ENCODE data around the gene COL19A1.

COL19A1 gene

GRCh38 chr6:70215460-70216108 is 349.2 kb downstream of the COL19A1 start:
- no peak overlapping the region for H3K27ac ChIP-seq

DNA sequence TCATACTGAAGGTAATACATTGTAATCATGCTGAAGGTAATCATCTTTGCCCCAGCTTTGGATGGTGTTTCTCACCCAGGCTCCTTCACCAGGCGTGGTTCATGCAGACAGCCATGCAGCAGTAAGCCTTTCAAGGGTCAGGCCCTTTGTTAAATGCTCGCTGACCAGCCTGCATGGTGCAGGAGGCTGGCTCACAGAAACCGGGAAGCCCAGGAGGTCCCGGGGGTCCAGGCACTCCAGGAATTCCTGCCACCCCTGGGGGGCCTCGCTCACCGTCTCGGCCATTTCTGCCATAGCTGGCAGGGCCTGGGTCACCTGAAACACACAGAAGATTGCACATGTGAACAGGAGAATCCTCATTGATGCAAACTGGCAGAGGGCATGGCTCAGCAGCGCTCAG is 350.4 kb downstream of the COL19A1 start:
- TF ChIP-seq CTCF (IDR thresholded peaks at IDR 0.05) = no peak
- no peak for TF ChIP-seq ZFX (IDR thresholded peaks at IDR 0.05; ENCODE audit: borderline replicate concordance)
- no peak overlapping the region for H3K27ac ChIP-seq

More at GRCh38 chr6:70215460-70216108, 349.2 kb downstream of the COL19A1 start:
- TF ChIP-seq ZFX (IDR thresholded peaks at IDR 0.05; ENCODE audit: borderline replicate concordance) = no peak
- TF ChIP-seq CTCF (IDR thresholded peaks at IDR 0.05) = no peak

DNA sequence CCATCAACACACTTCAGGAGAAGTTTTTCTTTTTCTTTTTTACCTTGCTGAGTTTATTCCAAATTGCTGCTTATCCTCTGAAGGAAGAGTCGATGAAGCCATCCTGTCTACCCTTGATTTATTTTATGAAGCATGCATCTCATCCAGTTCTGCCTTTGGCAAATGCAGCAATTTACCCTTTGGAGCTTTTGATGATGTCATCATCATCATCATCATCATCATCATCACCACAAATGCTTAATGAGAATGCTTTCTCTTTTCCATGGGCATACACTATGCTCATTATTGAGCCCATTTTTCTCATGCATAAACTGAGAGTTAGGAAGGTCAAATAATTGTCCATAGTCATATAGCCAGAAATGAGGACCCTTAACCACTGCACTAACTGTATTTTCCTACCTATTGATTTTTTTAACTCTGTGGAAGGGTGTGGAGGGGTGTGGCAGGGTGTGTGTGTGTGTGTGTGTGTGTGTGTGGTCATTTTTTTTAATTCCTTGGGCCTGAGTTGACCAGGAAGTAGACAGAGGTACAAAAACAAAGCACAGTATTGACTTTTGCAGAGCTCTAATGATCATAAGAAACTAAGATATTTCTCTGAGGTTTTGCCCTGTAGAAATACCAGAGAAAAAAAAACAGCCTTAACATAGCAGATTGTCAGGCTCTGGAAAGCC is 353.7 kb downstream of the COL19A1 start:
- H3K27ac ChIP-seq = no peak overlapping the region
- TF ChIP-seq CTCF (IDR thresholded peaks at IDR 0.05) (no peak), ZFX (IDR thresholded peaks at IDR 0.05; ENCODE audit: borderline replicate concordance) (no peak)

DNA sequence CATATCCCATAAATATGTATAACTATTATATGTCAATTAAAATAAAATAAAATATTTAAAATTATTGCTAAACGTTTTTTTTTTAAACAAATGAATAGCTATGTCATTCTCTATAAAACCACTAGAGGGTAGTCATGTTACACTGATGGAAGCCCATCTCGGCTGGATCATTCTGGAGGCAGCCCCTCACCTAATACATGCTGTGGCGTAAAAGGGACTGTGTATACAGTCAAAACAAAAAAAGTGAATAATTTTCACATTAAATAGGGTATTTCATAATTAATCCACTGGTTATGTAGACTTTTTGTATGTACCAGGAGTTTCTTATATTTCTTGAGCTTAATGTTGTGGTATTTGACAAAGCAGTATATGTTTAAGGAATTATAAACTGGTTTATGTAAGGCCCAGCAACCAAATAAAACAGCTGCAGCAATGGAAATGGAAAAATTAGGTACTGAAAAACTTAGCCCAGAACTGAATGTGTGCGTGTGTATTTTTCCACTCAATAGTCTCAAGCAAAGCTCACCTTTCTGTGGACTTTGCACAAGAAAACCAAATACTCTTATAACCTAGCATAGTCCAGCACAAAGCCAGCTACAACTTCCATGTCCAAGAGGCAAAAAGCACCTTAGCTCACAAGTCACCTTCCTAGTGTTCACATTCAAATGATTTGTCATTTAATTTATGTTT is 354.8 kb downstream of the COL19A1 start:
- TF ChIP-seq CTCF (IDR thresholded peaks at IDR 0.05) = peak; percentile 85
- no peak for TF ChIP-seq ZFX (IDR thresholded peaks at IDR 0.05; ENCODE audit: borderline replicate concordance)
- H3K27ac ChIP-seq = no peak overlapping the region

DNA sequence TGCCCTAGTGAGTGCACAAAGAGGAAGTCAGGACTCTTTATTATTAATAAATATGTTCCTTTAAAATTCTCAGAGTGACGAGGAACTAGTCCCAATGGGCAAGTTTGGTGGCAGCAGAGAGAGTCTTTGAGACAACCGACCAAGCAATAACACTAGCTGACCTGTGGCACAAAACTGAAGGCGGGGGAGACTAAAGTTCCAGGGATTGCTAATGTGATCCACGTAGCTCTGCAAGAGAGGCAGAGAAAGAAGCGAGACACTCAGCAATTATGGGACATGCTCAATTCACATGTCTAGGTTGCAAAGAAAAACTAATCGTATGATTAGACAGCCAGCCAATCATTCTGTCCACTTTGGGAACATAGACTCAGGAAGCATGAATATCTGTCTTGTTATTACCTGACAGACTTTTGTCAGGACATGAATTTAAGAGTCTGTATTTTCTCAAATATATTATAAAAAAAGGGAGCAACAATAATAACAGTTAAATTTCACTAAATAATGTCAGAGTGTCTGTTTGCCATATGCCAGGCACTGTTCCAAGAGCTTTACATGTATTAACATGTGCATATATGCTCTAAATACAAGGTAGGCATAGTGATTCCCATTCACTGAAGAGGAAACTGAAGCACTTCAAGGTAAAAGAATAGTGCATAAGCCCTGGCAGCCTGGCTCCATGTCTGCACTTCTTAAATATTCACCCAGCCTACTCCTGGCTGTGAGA is 355.5 kb downstream of the COL19A1 start:
- H3K27ac ChIP-seq = no peak overlapping the region
- TF ChIP-seq ZFX (IDR thresholded peaks at IDR 0.05; ENCODE audit: borderline replicate concordance) = no peak
- TF ChIP-seq CTCF (IDR thresholded peaks at IDR 0.05) = no peak

- no peak overlapping the region for H3K27ac ChIP-seq
- TF ChIP-seq CTCF (IDR thresholded peaks at IDR 0.05) = no peak
- TF ChIP-seq ZFX (IDR thresholded peaks at IDR 0.05; ENCODE audit: borderline replicate concordance) = no peak
These were observed 356.0 kb downstream of the COL19A1 start for GRCh38 chr6:70222439-70222749.
